GM18505 (cell line): Measurements from ENCODE around the gene NMRAL1.

Source experiments
- ATAC-seq: cut with Tn5 transposase; IDR thresholded peaks from one replicate; pipeline ENCODE4 v1.9.1; 2021; ENCODE audit not compliant: unreplicated experiment
- POLR2A ChIP-seq: IDR thresholded peaks from 4 replicates; pipeline ENCODE4 v1.6.1; 2011; ENCODE audit warnings: borderline replicate concordance; ENCODE audit not compliant: insufficient read depth, insufficient read length; ENCODE audit errors: extremely low read depth

Gene NMRAL1

GRCh38 chr16:4415538-4416199 lies 58.8 kb downstream of the NMRAL1 start:
- no peak for TF ChIP-seq POLR2A
- ATAC-seq, result no peak

- ATAC-seq, result peak; percentile 57
- no peak for TF ChIP-seq POLR2A
Observed at GRCh38 chr16:4414187-4414917, 60.1 kb downstream of the NMRAL1 start.

- TF ChIP-seq POLR2A, result no peak
- ATAC-seq, result no peak
Observed at GRCh38 chr16:4412854-4413253, 61.6 kb downstream of the NMRAL1 start.

GRCh38 chr16:4412159-4412558 lies 62.3 kb downstream of the NMRAL1 start:
- no peak for TF ChIP-seq POLR2A
- ATAC-seq, result no peak
